Psoas muscle (tissue), 8 donors: Measurements from ENCODE around the gene MFAP3L. TPM values are rescaled to one million over a fixed set of nuclear protein-coding genes. Genes with fewer than 3 reads are reported as not detected.
A peak's percentile ranks its signal among the peaks of the same experiment; 100 is the strongest.

ENCODE experiments used
- ATAC-seq, 4 donors: fragments of 200-7000 bp; cut with Tn5 transposase; one replicate each; pipeline ENCODE4 v1.9.1; 2020; ENCODE audit warnings: moderate library complexity in 3 of 4, mild to moderate bottlenecking in 2 of 4
- DNase-seq, 2 donors: peaks; one replicate each; pipeline ENCODE4 v3.0.0-alpha.2; 2020
- H3K27ac ChIP-seq: fragments of 200-600 bp; one replicate; pipeline ENCODE4 v1.8.0; 2022
- H3K27me3 ChIP-seq, 3 donors: fragments of 200-600 bp in 1 of 3; one replicate each; pipeline versions ENCODE4 v1.6.1 to v1.8.0; 2013 to 2022; ENCODE audit warnings: low read length in 2 of 3, mild to moderate bottlenecking in 2 of 3, moderate library complexity in 1 of 3; ENCODE audit not compliant: insufficient read depth in 3 of 3
- H3K36me3 ChIP-seq, 2 donors: fragments of 200-600 bp in 1 of 2; one replicate each; pipeline versions ENCODE4 v1.6.1 to v1.8.0; 2013 to 2022; ENCODE audit warnings: low read depth in 1 of 2, mild to moderate bottlenecking in 1 of 2, moderate library complexity in 1 of 2; ENCODE audit not compliant: insufficient read depth in 1 of 2
- H3K4me1 ChIP-seq: fragments of 200-600 bp; one replicate; pipeline ENCODE4 v1.8.0; 2022
- H3K4me3 ChIP-seq: fragments of 200-600 bp; one replicate; pipeline ENCODE4 v1.8.0; 2022; ENCODE audit warnings: mild to moderate bottlenecking
- H3K9me3 ChIP-seq: fragments of 200-600 bp; one replicate; pipeline ENCODE4 v1.8.0; 2022
- WGBS, 3 donors: extraction: QIAGEN DNeasy Blood & Tissue Kit; methylation state at CpG; one replicate each; pipeline versions ENCODE4 v1.1.6 to v1.1.7; 2013; 5-methylcytosine and 5-hydroxymethylcytosine counted together
- intact Hi-C, 2 donors: fragments of 100-400 bp; cut with DNase I; formaldehyde crosslinking; loops; one replicate each; pipeline versions ENCODE4 v1.11.0 to v1.14.2; 2022
- polyA plus RNA-seq, 3 donors: library from polyadenylated mRNA; stranded (reverse); fragments of 200-250 nt; gene quantifications; one replicate each; pipeline ENCODE4 v1.2.3, GENCODE V29; 2013
- total RNA-seq, 4 donors: library from RNA; stranded (reverse); fragmentation: NEBNext Ultra II Directional in 2 of 4; extraction: Animal tissue kit (Norgen Biotek cat#: 25700) in 2 of 4; gene quantifications; one replicate each; pipeline versions ENCODE4 v1.2.1 to v1.2.4, GENCODE V29; 2021 to 2023
- TF ChIP-seq, protein P1 (sequence below): fragments of 200-600 bp; IDR thresholded peaks from one replicate; pipeline ENCODE4 v1.8.0; 2022; ENCODE audit warnings: antibody characterized with exemption
- donor health status: healthy with polysubstance abuse.
- donor health status: DM: no; HTN: no; CAD: no; lungs with moderate emphysema.
- donor health status: Bipolar disorder and iron deficiency.
- donor health status: healthy.
- donor health status: DM: yes; HTN: yes; CAD: no.
- donor health status: DM: no; HTN: no; CAD: no.
- donor health status: DM: no; HTN: no; CAD: no.
- donor health status: DM: yes; HTN: yes; CAD: no.

Gene MFAP3L
- total and polyA plus RNA-seq, 7 donors = 1.8 to 20.1 (median 2.5) TPM

DNA sequence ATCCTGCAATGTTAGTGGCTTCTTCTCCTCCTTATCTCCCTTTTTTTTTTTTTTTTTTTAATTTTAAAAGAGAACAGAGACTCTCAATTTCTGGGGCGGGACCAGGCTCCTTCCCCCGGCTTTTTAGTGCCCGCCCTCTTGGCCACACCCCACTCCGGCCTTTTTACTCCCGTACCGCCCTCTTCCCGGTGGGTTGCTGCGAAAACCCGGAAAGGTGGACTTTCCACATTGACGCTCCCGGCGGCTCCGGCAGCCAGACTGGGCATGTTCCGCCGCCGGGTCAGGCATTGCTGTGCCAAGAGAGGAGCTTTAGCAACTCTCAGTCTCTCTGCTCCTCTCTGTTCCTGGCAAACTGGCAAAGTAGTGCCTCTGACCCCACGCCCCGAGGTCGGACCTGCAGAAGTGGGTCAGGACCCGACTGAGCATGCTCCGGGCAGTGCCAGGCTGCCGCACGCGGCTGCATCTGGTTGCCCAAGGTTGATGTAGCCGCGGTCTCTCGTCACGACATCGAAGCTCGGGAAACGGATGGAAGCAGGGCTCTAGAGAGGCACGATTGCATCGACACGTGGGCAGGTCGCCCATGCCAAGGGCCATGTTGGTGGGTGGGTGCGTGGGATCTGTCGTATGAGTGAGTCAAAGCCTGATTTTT lies 1.1 kb upstream of the MFAP3L start:
- Histone ChIP-seq H3K27ac (peak overlapping the region; percentile 85), H3K36me3 (no peaks in the 10 kb centered on the region), H3K4me3 (peak overlapping the region; percentile 91), H3K27me3 (no peaks in the 10 kb centered on the region), H3K9me3 (no peaks in the 10 kb centered on the region), H3K4me1 (no peaks in the 10 kb centered on the region)
- TF ChIP-seq, protein P1, sequence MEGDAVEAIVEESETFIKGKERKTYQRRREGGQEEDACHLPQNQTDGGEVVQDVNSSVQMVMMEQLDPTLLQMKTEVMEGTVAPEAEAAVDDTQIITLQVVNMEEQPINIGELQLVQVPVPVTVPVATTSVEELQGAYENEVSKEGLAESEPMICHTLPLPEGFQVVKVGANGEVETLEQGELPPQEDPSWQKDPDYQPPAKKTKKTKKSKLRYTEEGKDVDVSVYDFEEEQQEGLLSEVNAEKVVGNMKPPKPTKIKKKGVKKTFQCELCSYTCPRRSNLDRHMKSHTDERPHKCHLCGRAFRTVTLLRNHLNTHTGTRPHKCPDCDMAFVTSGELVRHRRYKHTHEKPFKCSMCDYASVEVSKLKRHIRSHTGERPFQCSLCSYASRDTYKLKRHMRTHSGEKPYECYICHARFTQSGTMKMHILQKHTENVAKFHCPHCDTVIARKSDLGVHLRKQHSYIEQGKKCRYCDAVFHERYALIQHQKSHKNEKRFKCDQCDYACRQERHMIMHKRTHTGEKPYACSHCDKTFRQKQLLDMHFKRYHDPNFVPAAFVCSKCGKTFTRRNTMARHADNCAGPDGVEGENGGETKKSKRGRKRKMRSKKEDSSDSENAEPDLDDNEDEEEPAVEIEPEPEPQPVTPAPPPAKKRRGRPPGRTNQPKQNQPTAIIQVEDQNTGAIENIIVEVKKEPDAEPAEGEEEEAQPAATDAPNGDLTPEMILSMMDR = no peak
- DNase-seq = peak; percentile 96 to 97
- WGBS, 3 donors = 3% methylated on average over 37 of the region's 37 CpGs
- peak; percentile 92 to 95 (median 94) for ATAC-seq
- intact Hi-C loops = loop anchor here (5.0 kb wide), 3 partner anchors 405 to 1015 kb away; partner anchors contain the start of genes CBR4 (in 1 of the 2) and CLCN3 (in 1 of the 2)

DNA sequence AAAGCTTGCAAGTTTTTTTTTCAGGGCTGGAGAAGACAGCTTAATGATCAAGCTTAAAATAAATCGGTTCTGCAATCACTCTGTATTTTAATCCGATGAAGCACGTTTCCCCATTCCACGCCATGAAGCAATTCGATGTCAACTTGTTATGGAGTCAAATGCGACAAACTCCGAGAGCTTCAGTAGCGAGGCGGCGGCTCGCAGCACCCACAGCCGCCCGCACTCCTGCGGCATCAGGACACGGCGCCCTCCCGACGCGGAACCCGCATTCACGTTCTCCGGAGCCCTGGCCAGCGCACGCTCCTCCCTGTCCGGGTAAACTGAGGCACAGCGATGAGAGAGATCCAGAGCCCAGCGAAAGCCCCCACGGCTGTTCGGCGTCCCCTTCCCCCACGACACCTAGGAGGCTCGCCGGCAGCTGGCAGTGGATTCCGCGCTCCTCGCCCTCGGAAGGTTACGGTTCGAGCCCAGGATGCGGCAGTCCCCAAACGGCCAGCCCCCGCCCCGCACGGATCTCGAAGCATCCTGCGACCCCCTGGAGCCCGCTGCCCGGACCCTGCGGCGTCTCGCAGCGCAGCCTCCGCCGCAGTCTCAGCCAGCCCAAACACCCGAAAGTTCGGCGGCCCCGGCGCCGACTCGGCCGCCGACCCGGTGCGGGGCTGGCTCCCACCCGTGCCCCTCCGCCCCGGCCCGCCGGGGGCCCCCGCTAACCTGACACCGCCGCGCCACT lies 507 bp downstream of the MFAP3L start:
- H3K36me3 ChIP-seq = no peaks in the 10 kb centered on the region
- 3 to 5% (median 4%) methylated on average over 61 to 74 of the region's 74 CpGs for WGBS, 3 donors
- TF ChIP-seq, protein P1 = no peak
- peak overlapping the region; percentile 85 for H3K27ac ChIP-seq
- no peaks in the 10 kb centered on the region for H3K9me3 ChIP-seq
- ATAC-seq (peak in 1 of 4 donors; percentile 31), DNase-seq (peak in 1 of 2 donors; percentile 61)
- intact Hi-C loops = loop anchor here (5.0 kb wide), 3 partner anchors 403 to 1013 kb away; partner anchors contain the start of genes CBR4 (in 1 of the 2) and CLCN3 (in 1 of the 2)
- H3K27me3 ChIP-seq = no peaks in the 10 kb centered on the region
- no peaks in the 10 kb centered on the region for H3K4me1 ChIP-seq
- peak overlapping the region; percentile 91 for H3K4me3 ChIP-seq

DNA sequence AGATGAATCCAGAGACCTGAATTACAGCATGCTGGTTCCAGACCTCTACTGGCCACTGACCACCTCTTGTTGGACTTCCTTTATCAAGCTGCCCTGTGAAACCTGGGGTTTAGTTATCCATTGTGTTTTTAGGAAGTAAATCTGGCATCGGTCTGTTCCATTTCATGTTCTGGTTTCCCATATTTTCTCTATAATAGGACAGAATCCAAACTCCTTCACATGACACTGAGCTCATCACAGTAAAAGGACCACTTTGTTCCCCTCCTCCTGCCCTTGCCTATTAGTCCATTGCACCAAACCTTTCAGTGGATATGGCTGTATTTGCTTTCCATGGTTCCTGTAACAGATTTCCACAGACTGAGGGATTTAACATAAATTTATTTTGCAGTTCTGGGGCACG lies 4.0 kb downstream of the MFAP3L start:
- 79 to 87% (median 82%) methylated on average over 2 of the region's 2 CpGs for WGBS, 3 donors
- no peak for ATAC-seq
- TF ChIP-seq, protein P1 = no peak
- no peaks in the 10 kb centered on the region for H3K36me3 ChIP-seq
- H3K27ac ChIP-seq = no peak overlapping the region
- no peaks in the 10 kb centered on the region for H3K27me3 ChIP-seq
- no peak for DNase-seq
- H3K4me1 ChIP-seq = no peaks in the 10 kb centered on the region
- no peak overlapping the region for H3K4me3 ChIP-seq
- intact Hi-C loops = no loop called here
- no peaks in the 10 kb centered on the region for H3K9me3 ChIP-seq

DNA sequence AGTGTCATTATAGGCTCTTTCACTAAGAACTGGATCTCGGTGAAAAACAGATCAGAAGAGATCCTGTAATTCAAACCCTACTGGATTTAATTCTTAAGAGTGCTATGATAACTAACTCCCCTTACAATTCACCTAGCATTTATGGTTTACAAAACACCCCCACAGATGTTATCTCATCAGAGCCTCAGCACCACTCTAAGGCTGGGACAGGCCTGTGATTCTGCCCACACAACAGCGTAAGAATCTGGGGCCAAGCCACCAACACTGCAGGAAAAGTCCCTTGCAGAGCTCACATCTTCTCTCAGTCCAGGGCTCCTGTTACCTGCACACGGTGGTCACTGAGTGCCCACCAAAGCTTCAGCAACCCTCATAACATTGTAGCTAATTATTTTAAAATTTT lies 8.9 kb downstream of the MFAP3L start:
- WGBS, 3 donors = 67 to 86% (median 73%) methylated on average over 3 of the region's 3 CpGs
- H3K4me3 ChIP-seq = no peak overlapping the region
- TF ChIP-seq, protein P1 = no peak
- DNase-seq = no peak
- H3K27ac ChIP-seq = no peak overlapping the region
- H3K27me3 ChIP-seq = no peaks in the 10 kb centered on the region
- no peak for ATAC-seq
- no peaks in the 10 kb centered on the region for H3K9me3 ChIP-seq
- intact Hi-C loops = no loop called here
- no peaks in the 10 kb centered on the region for H3K4me1 ChIP-seq
- H3K36me3 ChIP-seq = no peaks in the 10 kb centered on the region
